ENCODE results near the gene SESN2.

- TF ChIP-seq, protein P1, sequence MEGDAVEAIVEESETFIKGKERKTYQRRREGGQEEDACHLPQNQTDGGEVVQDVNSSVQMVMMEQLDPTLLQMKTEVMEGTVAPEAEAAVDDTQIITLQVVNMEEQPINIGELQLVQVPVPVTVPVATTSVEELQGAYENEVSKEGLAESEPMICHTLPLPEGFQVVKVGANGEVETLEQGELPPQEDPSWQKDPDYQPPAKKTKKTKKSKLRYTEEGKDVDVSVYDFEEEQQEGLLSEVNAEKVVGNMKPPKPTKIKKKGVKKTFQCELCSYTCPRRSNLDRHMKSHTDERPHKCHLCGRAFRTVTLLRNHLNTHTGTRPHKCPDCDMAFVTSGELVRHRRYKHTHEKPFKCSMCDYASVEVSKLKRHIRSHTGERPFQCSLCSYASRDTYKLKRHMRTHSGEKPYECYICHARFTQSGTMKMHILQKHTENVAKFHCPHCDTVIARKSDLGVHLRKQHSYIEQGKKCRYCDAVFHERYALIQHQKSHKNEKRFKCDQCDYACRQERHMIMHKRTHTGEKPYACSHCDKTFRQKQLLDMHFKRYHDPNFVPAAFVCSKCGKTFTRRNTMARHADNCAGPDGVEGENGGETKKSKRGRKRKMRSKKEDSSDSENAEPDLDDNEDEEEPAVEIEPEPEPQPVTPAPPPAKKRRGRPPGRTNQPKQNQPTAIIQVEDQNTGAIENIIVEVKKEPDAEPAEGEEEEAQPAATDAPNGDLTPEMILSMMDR (IDR thresholded peaks at IDR 0.05 in 2 of 3, conservative IDR thresholded peaks at IDR 0.05 in 1 of 3; ENCODE audit: control insufficient read depth in 2 of 3, extremely low read depth in 1 of 3, insufficient read depth in 1 of 3, low read depth in 3 of 3, low read length in 3 of 3): no peak
- no peak for TF ChIP-seq CHD4 (IDR thresholded peaks at IDR 0.05)
These were observed 1.5 kb downstream of the SESN2 start for GRCh38 chr1:28260803-28261174.

All from GM12878 (cell line).